Ectodermal cell (in vitro differentiated cells): Measurements from ENCODE around the gene DPRX.

Source experiments
- H3K27ac ChIP-seq: 2 replicates; pipeline ENCODE4 v1.7.0; 2013; ENCODE audit warnings: mild to moderate bottlenecking, low read depth, low read length; ENCODE audit not compliant: insufficient read depth, poor library complexity, severe bottlenecking
- H3K27me3 ChIP-seq: 2 replicates; pipeline ENCODE4 v1.7.0; 2013; ENCODE audit warnings: mild to moderate bottlenecking, low read length; ENCODE audit not compliant: insufficient read depth, control insufficient read depth, poor library complexity, severe bottlenecking
- H3K36me3 ChIP-seq: one replicate; pipeline ENCODE4 v1.7.0; 2013; ENCODE audit warnings: low read length; ENCODE audit not compliant: control insufficient read depth, insufficient read depth
- H3K4me1 ChIP-seq: one replicate; pipeline ENCODE4 v1.7.0; 2013; ENCODE audit warnings: low read length; ENCODE audit not compliant: control insufficient read depth, insufficient read depth
- H3K4me3 ChIP-seq: 2 replicates; pipeline ENCODE4 v1.7.0; 2013; ENCODE audit warnings: low read depth, low read length, control low read depth; ENCODE audit not compliant: insufficient read depth
- H3K9me3 ChIP-seq: 2 replicates; pipeline ENCODE4 v1.7.0; 2013; ENCODE audit warnings: mild to moderate bottlenecking, low read length, moderate library complexity; ENCODE audit not compliant: control insufficient read depth
- WGBS, 2 experiments: methylation state at CpG; one replicate each; pipeline ENCODE4 v1.1.7; 2013; ENCODE audit warnings: missing lambda C conversion rate in 2 of 2; 5-methylcytosine and 5-hydroxymethylcytosine counted together

The DPRX gene

DNA sequence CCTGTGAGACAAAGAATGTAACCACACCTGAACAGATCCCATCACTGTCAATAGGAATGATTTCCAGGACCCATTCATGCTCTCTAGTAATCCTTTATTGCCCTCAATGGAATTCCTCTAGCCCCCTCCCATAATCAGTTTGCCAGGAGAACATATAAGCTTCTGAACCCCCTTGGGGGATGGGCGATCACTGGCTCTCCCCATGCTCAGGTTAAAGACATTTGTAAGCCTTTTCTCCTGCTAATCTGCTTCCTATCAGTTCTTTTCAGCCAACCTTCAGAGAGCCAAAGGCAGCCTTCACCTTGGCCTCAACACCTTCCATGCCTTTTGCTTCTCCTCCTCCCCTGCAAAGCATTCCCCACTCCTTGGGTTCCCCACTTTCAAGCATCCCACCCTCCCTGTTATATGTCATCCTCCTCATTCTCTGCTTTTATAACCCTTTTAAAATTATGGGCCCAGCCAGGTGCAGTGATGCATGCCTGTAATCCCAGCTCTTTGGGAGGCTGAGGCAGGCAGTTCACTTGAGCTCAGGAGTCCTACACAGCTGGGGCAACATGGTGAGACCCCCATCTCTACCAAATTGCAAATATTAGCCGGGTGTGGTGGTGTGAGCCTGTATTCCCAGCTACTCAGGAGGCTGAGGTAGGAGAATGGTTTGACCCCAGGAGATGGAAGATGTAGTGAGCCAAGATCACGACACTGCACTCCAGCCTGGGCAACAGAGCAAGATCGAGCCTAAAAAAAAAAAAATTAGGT, 12.4 kb downstream of the DPRX start:
- Histone ChIP-seq H3K27me3 (no peaks in the 10 kb centered on the region), H3K4me3 (no peak overlapping the region), H3K4me1 (no peaks in the 10 kb centered on the region), H3K36me3 (no peaks in the 10 kb centered on the region), H3K27ac (no peak overlapping the region), H3K9me3 (peaks cover 3% of the 10 kb centered on the region)
- 76 to 80% methylated on average over 4 of the region's 4 CpGs for WGBS, 2 experiments

DNA sequence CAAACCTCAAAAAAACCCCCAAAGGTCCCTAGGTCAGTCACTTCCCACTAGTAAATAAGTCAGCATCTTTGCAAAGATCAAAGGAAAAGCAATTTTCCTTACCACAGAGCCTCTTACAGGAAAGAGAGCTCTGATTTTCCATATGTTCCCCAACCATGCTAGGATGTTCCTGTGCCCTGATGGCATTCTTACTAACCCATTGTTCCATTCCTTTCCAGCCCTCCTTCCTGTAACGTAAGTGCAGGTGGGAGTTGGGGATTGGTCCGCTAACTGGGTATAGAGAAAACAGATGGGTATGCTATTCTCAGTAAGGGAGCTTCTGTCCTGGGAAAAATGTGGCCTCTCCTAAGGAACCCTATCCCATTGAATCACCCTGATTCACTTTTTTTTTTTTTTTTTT, 14.3 kb downstream of the DPRX start:
- Histone ChIP-seq H3K9me3 (peaks cover 3% of the 10 kb centered on the region), H3K27ac (no peak overlapping the region), H3K27me3 (no peaks in the 10 kb centered on the region), H3K4me3 (no peak overlapping the region), H3K36me3 (no peaks in the 10 kb centered on the region), H3K4me1 (no peaks in the 10 kb centered on the region)
- WGBS, 2 experiments, result 95 to 100% methylated on average over 1 to 2 of the region's 2 CpGs

DNA sequence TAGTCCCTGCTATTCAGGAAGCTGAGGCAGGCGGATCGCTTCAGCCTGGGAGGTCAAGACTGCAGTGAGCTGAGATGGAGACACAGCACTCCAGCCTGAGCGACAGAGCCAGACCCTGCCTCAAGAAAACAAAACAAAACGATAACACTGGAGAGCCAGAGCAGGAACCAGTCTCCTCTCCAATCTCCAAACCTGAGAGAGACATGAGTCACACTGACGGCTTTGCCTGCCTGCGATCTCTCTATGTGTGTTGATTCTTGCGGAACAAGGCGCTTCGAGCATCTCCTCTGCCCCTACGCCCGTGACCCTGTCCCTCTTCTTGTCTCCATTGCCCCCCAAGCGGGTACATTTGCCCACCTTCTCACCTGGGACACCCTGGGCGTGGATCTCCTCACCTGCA, 15.6 kb downstream of the DPRX start:
- peaks cover 3% of the 10 kb centered on the region for H3K9me3 ChIP-seq
- 94 to 95% methylated on average over 13 of the region's 13 CpGs for WGBS, 2 experiments

DNA sequence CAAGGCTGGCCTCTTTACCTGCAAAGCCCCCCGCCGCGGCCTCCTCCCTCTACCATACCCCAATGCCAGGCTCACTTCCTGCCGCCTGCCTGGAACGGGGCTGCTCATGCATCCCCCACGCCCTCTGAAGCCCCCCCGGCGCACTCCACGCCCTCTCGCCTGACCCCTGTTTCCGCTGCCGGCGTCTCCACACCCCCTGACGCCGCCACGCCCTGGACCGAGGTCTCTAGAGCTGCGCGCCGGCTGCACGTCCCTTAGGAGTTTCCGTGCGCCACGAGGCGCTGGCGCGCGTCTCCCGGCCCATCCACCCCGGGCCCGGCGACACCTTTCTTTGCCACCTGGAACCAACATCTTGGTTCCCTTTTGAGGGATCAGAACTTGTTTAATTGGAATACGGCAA, 16.0 kb downstream of the DPRX start:
- no peak overlapping the region for H3K4me3 ChIP-seq
- no peaks in the 10 kb centered on the region for H3K4me1 ChIP-seq
- no peaks in the 10 kb centered on the region for H3K27me3 ChIP-seq
- H3K27ac ChIP-seq, result no peak overlapping the region
- 94 to 95% methylated on average over 33 of the region's 33 CpGs for WGBS, 2 experiments
- H3K9me3 ChIP-seq, result peaks cover 3% of the 10 kb centered on the region
- no peaks in the 10 kb centered on the region for H3K36me3 ChIP-seq

More for the DNA sequence above, 15.6 kb downstream of the DPRX start:
- H3K36me3 ChIP-seq, result no peaks in the 10 kb centered on the region
- H3K4me1 ChIP-seq, result no peaks in the 10 kb centered on the region
- H3K27ac ChIP-seq, result no peak overlapping the region
- H3K4me3 ChIP-seq, result no peak overlapping the region
- H3K27me3 ChIP-seq, result no peaks in the 10 kb centered on the region

DNA sequence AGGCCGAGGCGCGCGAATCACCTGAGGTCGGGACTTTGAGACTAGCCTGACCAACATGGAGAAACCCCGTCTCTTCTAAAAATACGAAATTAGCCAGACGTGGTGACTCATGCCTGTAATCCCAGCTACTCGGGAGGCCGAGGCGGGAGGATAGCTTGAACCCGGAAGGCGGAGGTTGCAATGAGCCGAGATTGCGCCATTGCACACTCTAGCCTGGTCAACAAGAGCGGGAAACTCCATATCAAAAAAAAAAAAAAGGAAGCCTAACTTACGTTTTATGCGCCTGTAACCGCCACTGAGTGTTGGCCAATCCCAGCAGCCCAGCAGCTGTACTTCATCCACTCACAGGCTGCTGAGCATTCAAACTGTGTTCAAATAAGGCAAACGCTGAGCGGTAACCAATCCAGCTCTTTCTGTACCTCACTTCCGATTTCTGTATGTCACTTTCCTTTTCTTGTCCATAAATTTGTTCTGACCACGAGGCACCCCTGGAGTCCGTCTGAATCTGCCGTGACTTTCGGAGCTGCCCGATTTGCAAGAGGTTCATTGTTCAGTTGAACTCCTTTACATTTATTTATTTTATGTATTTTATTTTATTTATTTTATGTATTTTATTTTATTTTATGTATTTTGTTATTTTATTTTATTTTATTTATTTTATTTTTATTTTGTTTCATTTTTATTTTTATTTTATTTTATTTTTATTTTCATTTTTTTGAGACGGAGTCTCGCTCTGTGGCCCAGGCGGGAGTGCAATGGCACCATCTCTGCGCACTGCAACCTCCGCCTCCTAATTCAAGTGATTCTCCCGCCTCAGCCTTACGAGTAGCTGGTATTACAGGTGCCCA, 18.2 kb downstream of the DPRX start:
- no peaks in the 10 kb centered on the region for H3K27me3 ChIP-seq
- H3K9me3 ChIP-seq, result peaks cover 8% of the 10 kb centered on the region
- WGBS, 2 experiments, result 91 to 92% methylated on average over 34 of the region's 34 CpGs
- no peaks in the 10 kb centered on the region for H3K4me1 ChIP-seq
- H3K36me3 ChIP-seq, result no peaks in the 10 kb centered on the region
- no peak overlapping the region for H3K4me3 ChIP-seq
- H3K27ac ChIP-seq, result no peak overlapping the region

DNA sequence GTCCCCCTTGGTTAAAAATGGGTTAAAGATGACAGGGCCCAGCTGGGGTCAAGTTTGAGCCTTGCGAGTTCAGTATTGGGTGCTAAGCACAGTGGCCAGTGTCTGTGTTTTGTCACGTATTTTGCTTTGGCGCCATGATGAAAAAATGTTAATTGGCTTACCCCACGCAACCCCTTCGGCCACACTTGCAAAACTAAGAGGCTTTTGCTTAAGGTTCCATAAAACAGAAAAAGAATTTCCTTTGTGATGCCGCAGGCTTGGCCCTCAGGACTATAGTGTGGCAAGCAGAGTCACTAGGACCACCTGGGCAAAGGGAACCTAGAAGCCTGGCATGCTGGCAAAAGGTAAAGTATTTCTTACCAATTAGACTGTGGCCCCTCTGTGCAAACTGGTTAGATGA, 20.7 kb downstream of the DPRX start:
- 93 to 95% methylated on average over 6 of the region's 6 CpGs for WGBS, 2 experiments
- no peaks in the 10 kb centered on the region for H3K36me3 ChIP-seq
- no peak overlapping the region for H3K27ac ChIP-seq
- H3K4me1 ChIP-seq, result no peaks in the 10 kb centered on the region
- peaks cover 9% of the 10 kb centered on the region for H3K9me3 ChIP-seq
- no peak overlapping the region for H3K4me3 ChIP-seq
- no peaks in the 10 kb centered on the region for H3K27me3 ChIP-seq

DNA sequence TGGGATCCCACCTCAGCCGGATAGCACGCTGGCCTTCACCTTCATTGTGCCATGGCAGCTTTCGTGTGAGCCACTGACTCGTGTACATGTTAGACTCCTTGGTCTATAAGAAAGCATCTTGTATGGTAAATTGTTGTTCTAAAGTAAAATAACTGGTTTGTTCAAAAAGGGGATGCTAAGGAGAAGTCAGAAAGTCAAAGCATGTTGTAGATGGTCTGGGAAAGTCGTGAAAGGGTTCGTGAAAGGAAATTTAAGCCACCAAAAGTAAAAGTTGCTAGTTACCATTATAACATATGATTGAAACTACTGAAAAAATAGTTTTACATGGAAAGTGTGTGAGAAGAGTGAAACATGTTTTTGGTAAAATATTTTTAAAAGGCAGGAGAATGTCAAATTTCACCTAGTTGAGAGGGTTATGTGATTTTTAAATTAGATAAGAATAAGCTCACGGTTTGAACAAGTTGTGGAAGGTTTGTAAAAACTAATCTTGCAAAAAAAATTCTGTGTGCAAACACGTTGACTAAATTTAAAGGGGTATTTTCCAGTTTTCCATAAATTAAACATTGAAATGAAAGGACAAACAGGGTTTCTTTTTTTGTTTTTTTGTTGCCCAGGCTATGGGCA, 23.4 kb downstream of the DPRX start:
- H3K27me3 ChIP-seq, result no peaks in the 10 kb centered on the region
- peaks cover 5% of the 10 kb centered on the region for H3K9me3 ChIP-seq
- H3K4me1 ChIP-seq, result no peaks in the 10 kb centered on the region
- H3K36me3 ChIP-seq, result no peaks in the 10 kb centered on the region
- no peak overlapping the region for H3K4me3 ChIP-seq
- 92 to 97% methylated on average over 8 of the region's 8 CpGs for WGBS, 2 experiments
- H3K27ac ChIP-seq, result no peak overlapping the region

DNA sequence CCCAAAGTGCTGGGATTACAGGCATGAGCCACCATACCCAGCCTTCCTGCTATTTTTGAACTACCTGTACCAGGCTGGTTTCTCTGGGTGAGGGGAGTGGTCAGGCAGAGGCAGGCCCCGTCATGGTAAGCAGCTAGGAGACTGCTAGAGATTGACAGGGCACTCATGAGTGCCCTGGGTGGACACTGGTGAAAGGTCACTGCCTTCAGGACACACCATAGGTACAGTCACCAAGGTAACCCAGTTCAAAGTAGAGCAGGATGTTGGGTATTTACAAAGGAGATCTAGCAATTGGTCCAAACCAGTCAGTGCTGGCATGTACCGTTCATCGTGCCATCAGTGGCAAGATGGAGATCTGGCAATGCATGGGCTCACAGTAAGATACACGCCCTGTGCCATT, 25.5 kb downstream of the DPRX start:
- Histone ChIP-seq H3K36me3 (no peaks in the 10 kb centered on the region), H3K27ac (no peak overlapping the region), H3K4me3 (no peak overlapping the region), H3K27me3 (no peaks in the 10 kb centered on the region), H3K4me1 (no peaks in the 10 kb centered on the region), H3K9me3 (peaks cover 5% of the 10 kb centered on the region)
- WGBS, 2 experiments, result 93 to 94% methylated on average over 4 of the region's 4 CpGs

DNA sequence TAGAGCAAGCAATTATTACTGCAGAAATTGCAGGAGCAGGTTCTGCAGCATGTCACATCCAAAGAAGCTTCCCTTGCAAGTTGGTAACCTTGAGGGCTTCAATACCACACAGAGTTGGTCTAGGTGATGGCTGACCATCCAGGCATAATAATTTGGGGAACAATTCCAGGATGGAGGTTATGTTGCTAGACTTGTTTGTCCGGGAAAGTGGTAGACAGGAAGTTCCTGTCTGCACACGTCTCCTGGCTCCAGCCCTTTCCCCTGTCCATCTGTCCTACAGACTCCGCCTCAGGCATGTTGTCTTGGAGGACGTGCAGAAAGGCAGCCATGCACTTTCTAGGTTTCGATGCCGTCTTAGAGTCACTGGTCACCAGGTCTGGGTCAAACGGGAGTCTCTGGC, 26.0 kb downstream of the DPRX start:
- H3K27me3 ChIP-seq, result no peaks in the 10 kb centered on the region
- no peaks in the 10 kb centered on the region for H3K4me1 ChIP-seq
- 86 to 91% methylated on average over 7 of the region's 7 CpGs for WGBS, 2 experiments
- no peak overlapping the region for H3K27ac ChIP-seq
- H3K9me3 ChIP-seq, result peaks cover 5% of the 10 kb centered on the region
- H3K36me3 ChIP-seq, result no peaks in the 10 kb centered on the region
- H3K4me3 ChIP-seq, result no peak overlapping the region

DNA sequence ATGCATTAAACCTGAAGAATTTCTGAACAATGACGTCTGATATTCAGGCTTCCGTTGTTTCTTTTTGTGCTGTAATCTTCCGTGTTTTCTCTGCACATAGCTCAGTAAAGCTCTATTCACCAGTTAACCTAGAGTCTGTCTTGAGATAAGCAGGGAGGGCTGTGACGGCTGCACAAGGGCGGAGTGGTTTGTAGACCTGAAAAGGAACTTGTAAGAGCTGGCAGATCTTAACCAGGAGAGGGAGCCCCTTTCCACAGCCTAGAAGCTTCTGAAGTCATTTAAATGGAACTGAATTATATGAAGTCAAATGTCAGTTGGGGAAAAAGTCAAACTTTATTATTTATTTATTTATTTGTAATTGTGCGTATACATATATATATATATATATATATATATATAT, 27.5 kb downstream of the DPRX start:
- Histone ChIP-seq H3K9me3 (peaks cover 5% of the 10 kb centered on the region), H3K36me3 (no peaks in the 10 kb centered on the region), H3K4me1 (no peaks in the 10 kb centered on the region), H3K4me3 (no peak overlapping the region), H3K27ac (no peak overlapping the region), H3K27me3 (no peaks in the 10 kb centered on the region)
- 35 to 39% methylated on average over 5 of the region's 6 CpGs for WGBS, 2 experiments
